Lower leg skin (tissue), 4 donors: ENCODE measurements around the gene CCNA2. TPM values are rescaled to one million over a fixed set of nuclear protein-coding genes. Genes with fewer than 3 reads are reported as not detected.

Source experiments
- DNase-seq, 2 donors: peaks; one replicate each; pipeline ENCODE4 v3.0.0-alpha.2; 2019; ENCODE audit warnings: low spot score in 2 of 2
- H3K4me3 ChIP-seq: fragments of 200-600 bp; sonication (generic); 2 replicates; pipeline ENCODE4 v1.5.1; 2017; ENCODE audit warnings: mild to moderate bottlenecking, low read depth; ENCODE audit not compliant: poor library complexity, severe bottlenecking
- POLR2A ChIP-seq, 2 donors: fragments of 450-650 bp; IDR thresholded peaks; one replicate each; pipeline ENCODE4 v1.6.1; 2016 to 2017; ENCODE audit warnings: antibody characterized with exemption in 2 of 2, mild to moderate bottlenecking in 1 of 2, moderate library complexity in 1 of 2
- WGBS, 2 donors: methylation state at CpG; one replicate each; pipeline ENCODE4 v1.1.5; 2018; 5-methylcytosine and 5-hydroxymethylcytosine counted together
- intact Hi-C: fragments of 100-400 bp; cut with DNase I; formaldehyde crosslinking; loops from one replicate; pipeline ENCODE4 v1.15.0; 2023; ENCODE audit warnings: low total_unique reads
- total RNA-seq, 4 donors: library from RNA; depleted of rRNA; stranded (reverse); fragments of >200 nt; gene quantifications; one replicate each; pipeline ENCODE4 v1.1.0, GENCODE V29; 2016
- TF ChIP-seq, protein P1 (sequence below), 3 donors: fragments of 450-650 bp; IDR thresholded peaks; one replicate each; pipeline ENCODE4 v1.5.1; 2016; ENCODE audit warnings: antibody characterized with exemption in 3 of 3, mild to moderate bottlenecking in 3 of 3, moderate library complexity in 2 of 3

CCNA2 gene
- total RNA-seq, 4 donors from 2014 or later: 2.0 to 7.3 (median 4.0) TPM

DNA sequence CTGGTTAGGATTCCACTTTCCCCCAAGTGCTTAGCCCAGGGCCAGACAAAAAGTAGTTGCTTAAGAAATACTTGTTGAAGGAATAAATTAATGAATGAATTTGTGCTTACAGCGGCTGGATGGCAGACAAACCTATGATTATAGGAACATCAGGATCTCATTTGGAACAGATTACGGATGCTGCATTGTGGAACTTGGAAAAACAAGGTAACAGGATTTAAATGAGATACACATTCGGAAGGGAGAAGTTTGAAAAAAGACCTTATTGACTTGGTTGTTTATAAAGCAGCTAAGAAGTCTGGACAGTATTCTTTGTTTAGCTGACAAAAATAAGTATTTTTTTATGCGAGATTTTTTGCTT, 22.0 kb downstream of the CCNA2 start:
- DNase-seq: no peak
- TF ChIP-seq, protein P1, sequence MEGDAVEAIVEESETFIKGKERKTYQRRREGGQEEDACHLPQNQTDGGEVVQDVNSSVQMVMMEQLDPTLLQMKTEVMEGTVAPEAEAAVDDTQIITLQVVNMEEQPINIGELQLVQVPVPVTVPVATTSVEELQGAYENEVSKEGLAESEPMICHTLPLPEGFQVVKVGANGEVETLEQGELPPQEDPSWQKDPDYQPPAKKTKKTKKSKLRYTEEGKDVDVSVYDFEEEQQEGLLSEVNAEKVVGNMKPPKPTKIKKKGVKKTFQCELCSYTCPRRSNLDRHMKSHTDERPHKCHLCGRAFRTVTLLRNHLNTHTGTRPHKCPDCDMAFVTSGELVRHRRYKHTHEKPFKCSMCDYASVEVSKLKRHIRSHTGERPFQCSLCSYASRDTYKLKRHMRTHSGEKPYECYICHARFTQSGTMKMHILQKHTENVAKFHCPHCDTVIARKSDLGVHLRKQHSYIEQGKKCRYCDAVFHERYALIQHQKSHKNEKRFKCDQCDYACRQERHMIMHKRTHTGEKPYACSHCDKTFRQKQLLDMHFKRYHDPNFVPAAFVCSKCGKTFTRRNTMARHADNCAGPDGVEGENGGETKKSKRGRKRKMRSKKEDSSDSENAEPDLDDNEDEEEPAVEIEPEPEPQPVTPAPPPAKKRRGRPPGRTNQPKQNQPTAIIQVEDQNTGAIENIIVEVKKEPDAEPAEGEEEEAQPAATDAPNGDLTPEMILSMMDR (IDR thresholded peaks at IDR 0.05): no peak
- no peak for TF ChIP-seq POLR2A (IDR thresholded peaks at IDR 0.05)
- 7 to 16% methylated on average over 4 of the region's 4 CpGs for WGBS, 2 donors
- intact Hi-C loops: no loop called here
- H3K4me3 ChIP-seq: peak overlapping the region; percentile 61

DNA sequence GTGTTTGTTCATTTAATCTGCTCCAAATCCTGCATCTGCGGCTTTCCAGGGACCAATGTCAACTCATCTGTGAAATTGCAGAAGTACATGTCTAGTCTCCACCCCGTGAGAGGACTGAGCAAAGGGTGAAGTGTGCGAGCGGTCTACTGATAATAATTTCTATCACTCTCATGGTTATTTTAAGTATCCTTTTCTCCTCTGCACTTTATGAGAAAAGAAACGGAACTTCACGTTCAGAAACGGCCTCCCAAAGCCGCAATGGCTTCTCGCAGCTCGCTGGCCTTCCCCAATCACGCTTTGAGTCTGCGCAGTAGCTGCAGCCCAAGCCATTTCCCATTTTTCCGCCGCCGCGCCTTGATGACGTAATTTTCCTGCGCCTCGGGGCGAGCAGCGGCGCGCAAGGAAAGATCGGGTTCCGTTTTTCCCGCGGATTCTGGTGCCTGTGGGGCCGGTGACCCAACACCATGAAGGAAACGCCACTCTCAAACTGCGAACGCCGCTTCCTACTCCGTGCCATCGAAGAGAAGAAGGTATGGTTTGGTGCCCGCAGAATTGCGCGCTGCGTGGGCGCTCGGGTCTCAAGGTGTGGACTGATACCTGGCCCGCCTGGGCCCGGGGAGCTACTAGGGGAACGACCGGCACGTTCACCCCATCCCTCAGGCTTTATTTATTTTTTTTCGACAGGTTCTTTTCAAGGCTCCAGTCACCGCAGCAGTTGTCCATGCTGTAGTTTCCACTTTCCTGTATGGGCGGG, 22.5 kb downstream of the CCNA2 start, which contains the start of gene EXOSC9:
TSS of gene EXOSC9 (plus strand) at position 363 of the 754 bp plus-strand sequence. CDS start at position 465, 102 bp downstream.
- 0% methylated on average over 46 to 48 of the region's 48 CpGs for WGBS, 2 donors
- intact Hi-C loops: no loop called here
- TF ChIP-seq, protein P1 (IDR thresholded peaks at IDR 0.05): no peak
- TF ChIP-seq POLR2A (IDR thresholded peaks at IDR 0.05): peak in 1 of 2 donors; percentile 27

GRCh38 chr4:121800638-121800960, 23.1 kb downstream of the CCNA2 start:
- peak overlapping the region; percentile 61 for H3K4me3 ChIP-seq
- no peak for TF ChIP-seq POLR2A (IDR thresholded peaks at IDR 0.05)
- no peak for DNase-seq
- 57 to 69% methylated on average over 8 of the region's 8 CpGs for WGBS, 2 donors
- intact Hi-C loops: no loop called here

More for the DNA sequence above, 22.5 kb downstream of the CCNA2 start, which contains the start of gene EXOSC9:
- H3K4me3 ChIP-seq: peak within 1 kb of the TSS; percentile 61
- DNase-seq: peak; percentile 88 to 98

GRCh38 chr4:121799867-121800501, 23.7 kb downstream of the CCNA2 start:
- 83 to 89% methylated on average over 3 of the region's 3 CpGs for WGBS, 2 donors
- DNase-seq: no peak
- intact Hi-C loops: no loop called here
- TF ChIP-seq, protein P1 (IDR thresholded peaks at IDR 0.05): no peak
- TF ChIP-seq POLR2A (IDR thresholded peaks at IDR 0.05): no peak
- no peak overlapping the region for H3K4me3 ChIP-seq

DNA sequence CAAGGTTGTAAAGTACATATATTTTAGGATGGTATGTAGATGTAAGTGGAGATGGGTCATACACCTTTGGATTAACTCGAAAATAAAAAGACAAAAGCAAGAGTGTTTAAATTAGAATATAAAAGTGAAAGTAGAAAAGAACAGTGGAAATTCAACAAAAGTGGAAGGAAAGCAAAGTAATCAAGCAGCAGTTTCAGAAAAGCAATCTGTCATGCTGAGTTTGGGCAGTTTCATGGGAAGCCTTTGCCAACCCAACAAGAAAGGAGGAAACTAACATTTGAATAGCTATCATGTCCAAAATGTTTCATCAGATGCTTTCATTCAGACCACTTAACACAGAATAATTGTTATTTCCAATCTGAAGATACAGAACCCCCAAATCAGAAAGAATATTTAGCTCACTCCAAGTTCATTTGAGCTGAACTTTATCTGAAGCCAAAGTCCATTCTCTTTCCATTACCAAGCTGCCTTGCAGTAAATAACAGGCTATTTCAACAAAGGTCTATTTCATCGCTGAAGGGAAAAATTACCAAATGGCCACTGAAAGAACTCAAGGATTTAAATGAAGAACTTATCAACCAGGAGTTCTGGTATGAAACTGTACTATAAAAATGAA, 24.4 kb downstream of the CCNA2 start:
- H3K4me3 ChIP-seq: no peak overlapping the region
- no peak for DNase-seq
- intact Hi-C loops: no loop called here
- 81 to 84% methylated on average over 2 of the region's 2 CpGs for WGBS, 2 donors
- no peak for TF ChIP-seq POLR2A (IDR thresholded peaks at IDR 0.05)
- TF ChIP-seq, protein P1 (IDR thresholded peaks at IDR 0.05): no peak

DNA sequence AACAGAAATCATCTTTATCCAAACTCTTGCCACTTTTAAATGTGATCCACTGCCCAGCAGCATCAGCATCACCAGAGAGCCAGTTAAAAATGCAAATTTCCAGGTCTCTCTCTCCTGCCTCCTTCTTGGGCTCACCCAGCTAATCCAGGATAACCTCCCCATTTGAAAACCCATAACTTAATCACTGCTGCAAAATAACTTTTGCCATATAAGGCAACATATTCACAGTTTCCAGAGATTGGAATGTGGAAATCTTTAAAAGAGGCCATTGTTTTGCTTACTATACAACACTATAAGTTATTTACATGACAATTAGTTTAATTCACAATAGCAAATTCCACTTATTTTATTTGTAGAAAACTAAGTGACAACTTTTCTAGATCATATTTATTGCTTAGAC, 27.4 kb downstream of the CCNA2 start:
- H3K4me3 ChIP-seq: no peak overlapping the region
- no peak for DNase-seq
- intact Hi-C loops: no loop called here
- TF ChIP-seq POLR2A (IDR thresholded peaks at IDR 0.05): no peak
- TF ChIP-seq, protein P1 (IDR thresholded peaks at IDR 0.05): no peak
